GM12878 (cell line): ENCODE data around the gene LRP8.

Source experiments
- EP300 ChIP-seq, 2 experiments: fragments of 150-350 bp in 1 of 2; IDR thresholded peaks; 2 replicates each; pipeline ENCODE4 v1.6.1; 2011 to 2012; ENCODE audit warnings: low read depth in 2 of 2, low read length in 2 of 2, borderline replicate concordance in 1 of 2, improper control_type of control experiment in 1 of 2, inconsistent platforms in 1 of 2; ENCODE audit not compliant: control insufficient read depth in 1 of 2
- POLR2A ChIP-seq: IDR thresholded peaks from 2 replicates; pipeline ENCODE4 v1.6.1; 2011; ENCODE audit warnings: low read depth, mild to moderate bottlenecking, low read length
- RFX5 ChIP-seq: IDR thresholded peaks from 2 replicates; pipeline ENCODE4 v1.6.1; 2011; ENCODE audit warnings: low read depth, low read length, improper control_type of control experiment
- SIX5 ChIP-seq: IDR thresholded peaks from 2 replicates; pipeline ENCODE4 v1.6.1; 2011; ENCODE audit warnings: mild to moderate bottlenecking, low read depth, low read length, moderate library complexity; ENCODE audit not compliant: severe bottlenecking
- ZNF24 ChIP-seq: fragments of 450-650 bp; IDR thresholded peaks from 2 replicates; pipeline ENCODE4 v1.6.1; 2017; ENCODE audit warnings: antibody characterized with exemption, mild to moderate bottlenecking

- no peak for TF ChIP-seq RFX5
- TF ChIP-seq SIX5 = no peak
- TF ChIP-seq POLR2A = no peak
- no peak for TF ChIP-seq ZNF24
- no peak for TF ChIP-seq EP300 (IDR thresholded peaks at IDR 0.05; ENCODE audit: borderline replicate concordance in 1 of 2, control insufficient read depth in 1 of 2, low read depth in 2 of 2, low read length in 2 of 2)
Measured at GRCh38 chr1:53320646-53321045, 7.2 kb downstream of the LRP8 start.
